HG02884 (cell line): ENCODE measurements around the gene ATF6B.
"Not testable (repeated sequence)": the region's sequence is repeated elsewhere in the genome, so short reads cannot be mapped to it uniquely, and the experiment has no call there.

ENCODE experiments used
- ATAC-seq: cut with Tn5 transposase; IDR thresholded peaks from one replicate; pipeline ENCODE4 v1.9.1; 2021; ENCODE audit warnings: mild to moderate bottlenecking, moderate library complexity; ENCODE audit not compliant: unreplicated experiment

The ATF6B gene

DNA sequence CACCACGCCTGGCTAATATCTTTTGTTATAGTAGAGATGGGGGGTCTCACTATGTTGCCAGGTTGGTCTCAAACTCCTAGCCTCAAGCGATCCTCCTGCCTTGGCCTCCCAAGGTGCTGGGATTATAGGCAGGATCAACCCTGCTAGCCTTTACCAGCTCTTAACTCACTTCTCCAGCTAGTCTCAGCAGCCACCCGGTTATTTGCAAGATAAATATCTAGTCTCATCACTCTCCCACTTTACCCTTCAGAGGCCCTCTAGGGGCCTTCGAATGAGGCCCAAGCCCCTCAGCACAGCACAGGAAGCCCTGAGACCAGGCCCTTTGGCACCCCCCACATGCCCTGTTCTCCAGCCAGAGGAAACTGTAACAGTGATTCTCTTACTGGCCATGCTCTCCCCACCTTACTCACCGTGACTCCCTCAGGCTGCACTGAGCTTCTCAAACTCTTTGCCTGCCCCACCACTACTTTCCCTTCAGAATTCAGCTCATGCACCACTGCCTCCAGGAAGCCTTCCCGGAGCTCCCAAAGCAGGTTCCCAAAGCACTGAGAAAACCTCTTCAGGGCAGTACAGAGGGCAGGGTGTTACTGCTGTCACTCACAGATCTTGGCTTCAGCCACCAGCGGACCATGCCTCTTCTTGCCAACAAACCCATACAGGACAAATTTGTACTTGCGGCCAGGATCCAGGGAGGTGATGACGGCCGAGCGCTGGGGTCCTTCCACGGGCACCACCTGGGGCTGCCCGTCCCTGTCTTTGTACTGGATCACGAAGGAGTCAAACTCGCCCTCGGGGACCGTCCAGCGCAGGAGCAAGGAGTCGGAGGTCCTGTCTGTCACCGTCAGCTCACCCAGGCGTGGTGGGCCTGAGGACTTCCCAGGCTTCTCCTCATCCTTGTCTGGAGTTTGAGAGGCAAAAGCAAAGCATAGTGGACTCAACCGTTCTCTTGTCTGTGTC lies 44.0 kb downstream of the ATF6B start:
- no peak for ATAC-seq

DNA sequence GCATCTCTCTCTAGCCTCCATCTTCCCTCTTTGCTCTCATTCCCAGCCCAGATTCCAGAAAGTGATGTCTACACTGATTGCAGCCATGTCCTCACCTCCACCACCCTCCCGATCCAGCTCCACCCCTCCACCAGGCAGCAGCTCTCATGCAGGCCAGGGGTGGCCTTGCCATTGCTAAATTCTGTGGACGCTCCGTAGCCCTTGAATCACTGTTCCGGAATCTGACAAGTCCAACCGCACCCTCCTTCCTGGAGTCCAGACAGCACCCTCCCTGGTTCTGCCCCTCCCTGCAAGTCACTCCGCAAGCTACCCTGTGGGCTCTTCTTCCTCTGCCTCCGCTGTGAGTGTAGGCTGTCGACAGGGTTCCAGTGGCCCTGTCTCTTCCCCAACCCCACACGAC lies 45.1 kb downstream of the ATF6B start:
- no peak for ATAC-seq

GRCh38 chr6:32082478-32082877 lies 45.6 kb downstream of the ATF6B start:
- no peak for ATAC-seq

DNA sequence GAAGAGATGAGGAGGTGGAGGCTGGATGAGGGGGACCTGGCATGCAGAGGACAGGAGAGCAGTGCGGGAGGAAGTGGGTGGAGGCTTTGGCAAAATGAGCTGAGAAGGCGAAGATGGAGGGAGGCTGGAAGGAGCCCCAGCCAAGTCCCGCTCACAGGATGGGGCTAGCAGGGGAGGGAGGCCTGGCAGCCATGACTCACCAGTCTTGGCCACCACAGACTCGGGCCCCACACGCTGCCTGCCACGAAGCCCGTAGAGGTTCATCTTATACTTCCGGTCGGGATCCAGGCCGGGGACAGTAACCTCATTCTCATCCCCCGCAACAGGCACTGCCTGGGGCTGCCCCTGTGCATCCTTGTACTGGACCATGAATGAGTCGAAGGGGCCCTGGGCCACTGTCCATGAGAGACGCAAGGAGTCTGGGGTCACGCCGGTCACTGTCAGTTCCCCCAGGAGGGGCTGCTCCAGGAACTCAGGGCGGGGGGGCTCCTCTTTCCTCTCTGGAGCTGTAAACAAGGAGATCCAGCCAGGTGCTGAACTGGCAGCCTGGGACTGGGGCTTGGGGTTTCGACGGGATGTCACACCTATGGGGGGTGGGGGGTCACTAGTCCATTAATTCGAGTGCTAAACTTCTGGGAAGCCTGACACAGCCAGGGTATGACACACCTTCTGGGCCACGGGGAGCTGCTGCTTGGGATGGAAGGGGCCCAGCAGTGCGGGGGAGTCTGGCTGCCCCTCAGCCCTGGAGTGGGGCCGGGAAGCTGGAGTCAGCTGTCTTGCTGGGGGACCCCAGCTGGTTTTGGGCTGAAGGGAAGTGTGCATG lies 46.7 kb downstream of the ATF6B start:
- ATAC-seq: no peak

DNA sequence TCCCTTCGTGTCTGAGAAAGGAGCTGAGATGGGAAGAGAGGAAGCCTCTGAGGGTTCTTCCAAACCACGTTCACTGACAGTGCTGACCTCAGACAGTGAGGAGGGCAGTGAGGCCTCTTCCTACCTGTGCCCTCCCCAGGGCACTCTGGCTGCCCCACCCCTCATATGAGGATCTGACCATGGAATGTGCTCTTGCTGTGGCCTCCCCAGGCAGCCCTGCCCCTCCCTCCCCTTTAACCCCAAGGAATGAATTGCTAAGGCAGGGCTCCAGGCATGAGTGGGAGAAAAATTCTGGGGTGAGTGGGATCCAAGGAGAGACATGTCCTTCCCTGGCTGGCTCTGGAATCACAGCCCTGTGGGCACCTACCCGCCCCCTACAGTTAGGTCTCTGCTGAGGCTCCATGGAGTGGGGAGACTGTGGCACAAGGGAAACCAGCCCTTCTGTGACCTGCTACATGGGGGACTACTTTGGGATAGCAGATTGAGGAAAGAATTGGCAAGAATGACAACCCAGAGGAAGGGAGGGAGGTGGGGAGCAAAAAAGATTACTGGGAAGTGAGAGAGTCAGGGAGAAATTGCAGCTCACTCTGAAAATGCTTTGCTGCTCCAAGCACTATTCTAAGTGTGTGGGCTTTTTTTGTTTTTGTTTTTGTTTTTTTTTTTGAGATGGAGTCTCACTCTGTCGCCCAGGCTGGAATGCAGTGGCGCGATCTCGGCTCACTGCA lies 48.3 kb downstream of the ATF6B start:
- no peak for ATAC-seq

DNA sequence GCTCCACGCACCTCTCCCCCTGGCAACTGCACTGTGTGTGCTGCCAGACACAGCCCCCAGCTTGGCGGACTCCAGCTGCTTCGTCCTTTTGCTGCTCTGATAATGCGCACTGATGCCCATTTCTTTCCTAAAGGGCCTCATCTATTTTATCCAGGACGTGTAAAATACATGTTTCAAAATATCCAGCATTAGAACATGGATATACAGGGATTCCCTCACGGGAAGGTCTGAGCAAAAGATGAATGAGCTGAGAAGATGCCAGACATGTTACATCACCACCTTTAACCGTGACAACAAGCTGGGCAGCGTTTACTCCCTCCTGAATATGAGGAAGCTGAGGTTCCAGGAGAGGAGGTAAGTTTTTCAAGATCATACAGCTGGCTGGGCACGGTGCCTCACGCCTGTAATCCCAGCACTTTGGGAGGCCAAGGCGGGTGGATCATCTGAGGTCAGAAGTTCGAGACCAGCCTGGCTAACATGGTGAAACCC lies 51.7 kb downstream of the ATF6B start:
- ATAC-seq: no peak

- no peak for ATAC-seq
Measured at GRCh38 chr6:32075781-32076180, 52.3 kb downstream of the ATF6B start.

GRCh38 chr6:32074996-32075532 lies 53.0 kb downstream of the ATF6B start:
- no peak for ATAC-seq

- no peak for ATAC-seq
Measured at GRCh38 chr6:32073613-32074012, 54.4 kb downstream of the ATF6B start.

DNA sequence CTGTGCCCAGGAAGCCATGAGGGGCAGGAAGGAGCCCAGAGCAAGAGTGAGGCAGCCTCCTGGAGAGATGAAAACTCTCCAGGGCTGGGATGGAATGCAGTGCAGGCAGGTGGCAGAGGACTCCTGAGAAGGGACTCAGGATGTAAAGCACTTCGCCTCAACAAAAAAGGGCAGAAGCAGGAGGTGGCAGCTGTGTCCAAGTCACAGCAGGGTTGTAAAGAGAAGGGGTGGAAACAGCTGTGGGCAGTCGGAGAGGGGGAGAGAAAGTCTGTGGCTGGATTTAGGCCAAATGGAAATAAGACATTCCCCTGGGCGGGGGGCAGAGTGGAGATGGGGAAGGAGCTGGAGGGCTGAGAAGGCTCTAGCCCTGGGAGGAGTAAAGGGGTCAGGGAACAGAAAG lies 54.9 kb downstream of the ATF6B start:
- ATAC-seq: no peak

DNA sequence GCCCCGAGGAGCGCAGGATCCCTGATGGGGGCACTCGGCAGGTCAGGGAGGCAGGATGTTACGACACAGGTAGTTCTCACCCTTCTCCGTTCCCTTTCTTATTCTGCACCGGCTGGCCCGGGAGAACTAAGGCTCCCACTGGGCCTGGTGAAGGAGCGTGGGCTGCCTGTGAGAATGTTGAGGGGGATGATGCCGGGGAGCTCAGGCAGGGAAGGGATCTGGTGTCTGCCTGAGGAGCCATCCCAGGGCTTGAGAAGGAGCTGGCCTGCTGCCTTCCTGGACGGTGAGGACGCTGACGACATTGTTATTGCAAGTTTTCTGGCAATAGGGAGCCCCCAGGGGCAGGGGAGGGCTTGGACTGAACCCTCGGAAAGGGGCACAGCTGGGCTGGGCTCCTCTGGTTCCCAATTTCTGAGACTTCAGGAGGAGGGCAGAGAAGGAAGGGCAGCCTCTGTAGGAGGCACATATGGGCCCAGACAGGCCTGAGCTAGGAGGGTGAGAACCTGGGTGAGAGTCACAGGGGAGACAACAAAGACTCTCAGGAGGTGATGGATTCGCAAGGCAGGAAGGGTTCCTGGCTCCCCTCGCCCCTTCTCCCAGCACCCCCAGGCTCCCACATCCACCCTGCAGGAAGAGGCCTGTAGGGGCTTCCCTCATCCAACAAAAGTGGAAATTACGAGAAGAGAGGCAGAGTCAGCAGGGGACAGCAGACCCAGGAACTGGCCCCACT lies 57.1 kb downstream of the ATF6B start:
- no peak for ATAC-seq

DNA sequence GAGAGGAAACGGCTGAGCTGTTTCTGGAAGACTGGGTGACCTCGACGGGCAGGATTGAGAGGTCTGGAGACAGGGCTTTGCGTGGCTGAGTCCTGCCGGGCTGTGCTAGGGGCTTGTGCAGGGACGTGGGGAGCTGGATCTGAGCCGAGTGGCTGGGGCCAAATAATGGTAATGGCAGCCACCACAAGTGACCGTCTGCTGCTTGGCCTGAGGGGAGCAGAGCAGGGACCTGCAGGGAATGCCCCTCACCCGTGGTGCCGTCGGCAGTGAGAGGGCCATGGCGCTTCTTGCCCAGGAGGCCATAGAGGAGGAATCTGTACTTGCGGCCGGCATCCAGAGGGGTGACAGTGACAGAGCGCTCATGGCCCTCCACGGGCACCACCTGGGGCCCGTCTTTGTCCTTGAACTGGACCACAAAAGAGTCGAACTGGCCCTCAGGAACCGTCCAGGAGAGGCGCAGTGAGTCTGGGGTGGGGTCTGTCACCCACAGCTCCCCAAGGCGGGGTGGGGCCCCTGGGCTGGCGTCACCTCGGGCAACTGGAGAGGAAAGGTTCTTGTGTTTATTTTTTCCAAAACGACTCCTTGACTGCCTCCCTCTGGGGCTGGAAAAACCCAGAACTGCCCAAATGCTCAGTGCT lies 58.0 kb downstream of the ATF6B start:
- no peak for ATAC-seq

GRCh38 chr6:32069460-32069859 lies 58.6 kb downstream of the ATF6B start:
- no peak for ATAC-seq

DNA sequence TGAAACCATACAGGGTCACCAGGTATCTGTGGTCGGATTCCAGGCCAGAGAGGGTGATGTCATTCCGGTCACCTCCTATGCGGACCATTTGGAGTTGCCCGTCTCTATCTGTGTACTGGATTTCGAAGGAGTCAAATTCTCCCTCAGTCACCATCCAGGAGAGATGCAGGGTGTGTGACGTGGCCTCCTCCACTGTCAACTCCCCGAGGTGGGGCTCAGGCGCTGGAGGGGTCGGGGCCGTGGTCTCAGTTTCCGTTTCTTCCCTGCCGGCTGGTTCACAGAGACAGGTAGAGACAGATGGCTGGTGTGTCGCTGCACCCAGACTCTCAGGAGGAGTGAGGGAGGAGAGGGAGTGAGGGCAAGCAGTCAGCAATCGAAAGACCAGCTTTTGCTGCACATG lies 59.2 kb downstream of the ATF6B start:
- no peak for ATAC-seq

DNA sequence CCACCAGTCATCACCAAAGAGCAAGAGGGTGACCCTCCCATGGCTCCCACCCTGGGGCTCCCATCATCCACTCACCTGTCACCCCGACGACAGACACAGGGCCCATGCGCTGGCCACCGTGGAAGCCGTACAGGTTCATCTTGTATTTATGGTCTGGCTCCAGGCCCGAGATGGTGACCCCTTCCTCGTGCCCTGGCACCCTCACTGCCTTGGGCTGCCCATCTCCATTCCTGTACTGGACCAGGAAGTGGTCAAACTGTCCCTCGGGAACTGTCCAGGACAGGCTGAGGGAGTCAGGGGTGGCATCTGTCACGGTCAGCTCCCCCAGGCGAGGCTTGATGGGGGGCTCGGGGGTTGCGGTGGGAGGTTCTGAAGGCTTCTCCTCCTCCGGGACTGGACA lies 59.7 kb downstream of the ATF6B start:
- ATAC-seq: not testable (repeated sequence)

DNA sequence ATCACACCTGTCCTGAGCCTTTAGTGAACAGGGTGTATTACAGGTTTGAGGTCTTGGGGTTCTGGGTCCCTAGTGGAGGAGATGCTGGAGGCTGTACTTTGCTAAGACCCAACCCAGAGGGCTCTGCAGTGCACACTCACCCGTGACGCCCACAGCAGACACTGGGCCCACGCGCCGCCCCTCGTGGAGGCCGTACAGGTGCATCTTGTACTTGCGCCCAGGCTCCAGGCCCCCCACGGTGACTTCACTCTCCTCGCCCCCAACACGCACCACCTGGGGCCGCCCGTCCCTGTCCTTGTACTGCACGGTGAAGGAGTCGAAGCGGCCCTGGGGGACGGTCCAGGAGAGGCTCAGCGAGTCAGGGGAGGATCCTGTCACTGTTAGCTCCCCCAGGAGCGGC lies 60.5 kb downstream of the ATF6B start:
- not testable (repeated sequence) for ATAC-seq
